ENCODE results near the gene FBXO4.

Gene FBXO4

DNA sequence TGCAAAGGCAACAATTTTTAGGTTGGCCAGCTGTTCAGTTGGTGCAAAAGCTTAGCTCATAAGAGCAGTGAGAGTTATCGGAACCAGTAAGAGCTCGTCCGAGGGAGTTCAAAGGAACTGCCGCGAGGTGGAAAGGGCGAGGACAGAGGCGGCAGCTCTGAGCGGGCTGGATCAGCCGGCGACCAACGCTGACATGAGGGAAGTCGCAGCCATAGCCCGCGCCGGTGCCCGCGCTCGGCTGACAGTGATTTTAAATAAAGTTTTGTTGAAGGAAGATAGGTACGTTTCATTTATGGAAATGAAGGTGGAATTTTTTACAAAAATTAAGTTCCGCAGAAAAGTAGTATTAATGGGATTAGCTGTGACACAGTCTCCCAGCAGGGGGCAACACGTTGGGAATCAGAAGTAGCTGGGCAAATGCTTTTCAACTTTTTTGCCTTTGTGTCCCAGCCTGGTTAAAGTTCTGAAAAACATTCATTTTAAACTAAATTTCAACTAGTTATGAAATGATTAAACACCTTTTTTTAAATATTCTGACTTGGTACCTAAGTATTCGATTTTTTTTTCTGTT lies 43.2 kb downstream of the FBXO4 start:
- no peaks in the 10 kb centered on the region for H3K9me3 ChIP-seq (ENCODE audit: insufficient read depth, low read length)
- H3K79me2 ChIP-seq (ENCODE audit: low read length), result no peaks in the 10 kb centered on the region
- no peak overlapping the region for H3K9ac ChIP-seq (ENCODE audit: low read length)
- H2AFZ ChIP-seq (ENCODE audit: low read depth, low read length), result no peak overlapping the region
- H3K36me3 ChIP-seq (replicated peaks; ENCODE audit: low read depth, low read length), result no peaks in the 10 kb centered on the region
- no peaks in the 10 kb centered on the region for H3K27me3 ChIP-seq (ENCODE audit: low read depth, low read length)
- H3K4me1 ChIP-seq (ENCODE audit: low read length), result no peaks in the 10 kb centered on the region
- no peak overlapping the region for H3K27ac ChIP-seq (ENCODE audit: low read length)
- no peaks in the 10 kb centered on the region for H4K20me1 ChIP-seq (ENCODE audit: insufficient read depth, low read length)
- no peak for TF ChIP-seq EZH2phosphoT487 (IDR thresholded peaks at IDR 0.05; ENCODE audit: low read depth)
- TF ChIP-seq, protein P1, sequence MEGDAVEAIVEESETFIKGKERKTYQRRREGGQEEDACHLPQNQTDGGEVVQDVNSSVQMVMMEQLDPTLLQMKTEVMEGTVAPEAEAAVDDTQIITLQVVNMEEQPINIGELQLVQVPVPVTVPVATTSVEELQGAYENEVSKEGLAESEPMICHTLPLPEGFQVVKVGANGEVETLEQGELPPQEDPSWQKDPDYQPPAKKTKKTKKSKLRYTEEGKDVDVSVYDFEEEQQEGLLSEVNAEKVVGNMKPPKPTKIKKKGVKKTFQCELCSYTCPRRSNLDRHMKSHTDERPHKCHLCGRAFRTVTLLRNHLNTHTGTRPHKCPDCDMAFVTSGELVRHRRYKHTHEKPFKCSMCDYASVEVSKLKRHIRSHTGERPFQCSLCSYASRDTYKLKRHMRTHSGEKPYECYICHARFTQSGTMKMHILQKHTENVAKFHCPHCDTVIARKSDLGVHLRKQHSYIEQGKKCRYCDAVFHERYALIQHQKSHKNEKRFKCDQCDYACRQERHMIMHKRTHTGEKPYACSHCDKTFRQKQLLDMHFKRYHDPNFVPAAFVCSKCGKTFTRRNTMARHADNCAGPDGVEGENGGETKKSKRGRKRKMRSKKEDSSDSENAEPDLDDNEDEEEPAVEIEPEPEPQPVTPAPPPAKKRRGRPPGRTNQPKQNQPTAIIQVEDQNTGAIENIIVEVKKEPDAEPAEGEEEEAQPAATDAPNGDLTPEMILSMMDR (IDR thresholded peaks at IDR 0.05; ENCODE audit: low read depth, low read length), result no peak
- no peak overlapping the region for H3K4me2 ChIP-seq (ENCODE audit: low read length)
- H3K4me3 ChIP-seq (ENCODE audit: low read length), result no peak overlapping the region

DNA sequence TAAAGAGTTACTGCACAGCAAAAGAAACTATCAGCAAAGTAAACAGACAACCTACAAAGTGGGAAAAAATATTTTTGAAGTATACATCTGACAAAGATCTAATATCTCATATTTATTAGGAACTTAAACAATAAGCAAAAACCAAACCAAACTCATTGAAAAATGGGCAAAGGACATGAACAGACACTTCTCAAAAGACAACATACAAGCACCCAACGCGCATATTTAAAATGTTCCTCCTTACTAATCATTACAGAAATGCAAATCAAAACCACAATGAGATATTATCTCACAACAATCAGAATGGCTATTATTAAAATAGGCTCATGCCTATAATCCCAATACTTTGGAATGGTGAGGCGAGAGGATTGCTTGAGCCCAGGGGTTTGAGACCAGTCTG lies 48.0 kb downstream of the FBXO4 start:
- no peaks in the 10 kb centered on the region for H3K36me3 ChIP-seq (replicated peaks; ENCODE audit: low read depth, low read length)
- no peaks in the 10 kb centered on the region for H3K4me1 ChIP-seq (ENCODE audit: low read length)
- no peak overlapping the region for H3K4me2 ChIP-seq (ENCODE audit: low read length)
- H3K4me3 ChIP-seq (ENCODE audit: low read length), result no peak overlapping the region
- H3K27me3 ChIP-seq (ENCODE audit: low read depth, low read length), result no peaks in the 10 kb centered on the region
- no peak overlapping the region for H2AFZ ChIP-seq (ENCODE audit: low read depth, low read length)
- no peaks in the 10 kb centered on the region for H4K20me1 ChIP-seq (ENCODE audit: insufficient read depth, low read length)
- H3K27ac ChIP-seq (ENCODE audit: low read length), result no peak overlapping the region
- no peaks in the 10 kb centered on the region for H3K9me3 ChIP-seq (ENCODE audit: insufficient read depth, low read length)
- H3K79me2 ChIP-seq (ENCODE audit: low read length), result no peaks in the 10 kb centered on the region
- no peak for TF ChIP-seq EZH2phosphoT487 (IDR thresholded peaks at IDR 0.05; ENCODE audit: low read depth)
- TF ChIP-seq, protein P1 (IDR thresholded peaks at IDR 0.05; ENCODE audit: low read depth, low read length), result no peak
- H3K9ac ChIP-seq (ENCODE audit: low read length), result no peak overlapping the region

DNA sequence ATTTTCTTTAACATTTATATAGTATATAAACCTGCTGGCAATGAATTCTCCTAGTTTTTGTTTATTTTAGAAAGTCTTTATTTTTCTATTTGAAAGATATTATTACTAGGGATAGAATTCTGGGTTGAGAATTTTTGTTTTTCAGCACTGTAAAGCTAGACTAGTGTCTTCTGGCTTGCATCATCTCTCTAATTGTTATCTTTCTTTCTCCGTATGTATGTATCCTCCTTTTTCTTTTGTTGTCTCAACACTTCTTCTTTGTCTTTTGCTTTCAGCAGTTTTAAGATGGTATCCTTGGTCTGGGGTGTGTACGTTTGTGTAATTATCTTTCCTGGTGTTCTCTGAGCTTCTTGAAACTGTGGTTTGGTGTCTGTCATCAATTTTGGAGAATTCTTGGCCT lies 48.8 kb downstream of the FBXO4 start:
- H3K4me1 ChIP-seq (ENCODE audit: low read length), result no peaks in the 10 kb centered on the region
- no peak for TF ChIP-seq EZH2phosphoT487 (IDR thresholded peaks at IDR 0.05; ENCODE audit: low read depth)
- TF ChIP-seq, protein P1 (IDR thresholded peaks at IDR 0.05; ENCODE audit: low read depth, low read length), result no peak
- H3K36me3 ChIP-seq (replicated peaks; ENCODE audit: low read depth, low read length), result no peaks in the 10 kb centered on the region
- H3K4me3 ChIP-seq (ENCODE audit: low read length), result no peak overlapping the region
- no peak overlapping the region for H3K27ac ChIP-seq (ENCODE audit: low read length)
- no peak overlapping the region for H2AFZ ChIP-seq (ENCODE audit: low read depth, low read length)
- H3K9me3 ChIP-seq (ENCODE audit: insufficient read depth, low read length), result no peaks in the 10 kb centered on the region
- H3K4me2 ChIP-seq (ENCODE audit: low read length), result no peak overlapping the region
- no peak overlapping the region for H3K9ac ChIP-seq (ENCODE audit: low read length)
- no peaks in the 10 kb centered on the region for H4K20me1 ChIP-seq (ENCODE audit: insufficient read depth, low read length)
- H3K79me2 ChIP-seq (ENCODE audit: low read length), result no peaks in the 10 kb centered on the region
- H3K27me3 ChIP-seq (ENCODE audit: low read depth, low read length), result no peaks in the 10 kb centered on the region

DNA sequence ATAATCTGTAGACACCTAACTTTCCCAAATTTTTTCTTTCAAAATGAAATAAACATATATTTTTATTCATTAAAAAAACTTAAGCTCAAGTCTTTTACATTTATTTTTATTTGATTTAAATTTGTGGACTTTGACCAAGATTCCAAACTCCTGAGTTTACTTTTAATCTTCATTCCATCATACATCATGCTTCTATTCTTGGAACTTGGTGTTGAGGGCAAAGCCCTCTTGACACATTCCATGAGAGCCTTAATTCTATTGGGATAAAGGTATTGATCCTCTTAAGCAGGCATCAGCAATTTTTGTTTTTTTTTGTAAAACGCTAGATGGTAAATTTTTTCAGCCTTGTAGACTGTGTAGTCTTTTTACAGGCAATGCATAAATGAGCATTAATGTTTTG lies 53.6 kb downstream of the FBXO4 start:
- Histone ChIP-seq H3K9ac (ENCODE audit: low read length) (no peak overlapping the region), H3K9me3 (ENCODE audit: insufficient read depth, low read length) (no peaks in the 10 kb centered on the region), H3K4me3 (ENCODE audit: low read length) (no peak overlapping the region), H3K4me2 (ENCODE audit: low read length) (no peak overlapping the region), H4K20me1 (ENCODE audit: insufficient read depth, low read length) (no peaks in the 10 kb centered on the region), H3K27ac (ENCODE audit: low read length) (no peak overlapping the region), H3K27me3 (ENCODE audit: low read depth, low read length) (no peaks in the 10 kb centered on the region), H3K36me3 (replicated peaks; ENCODE audit: low read depth, low read length) (no peaks in the 10 kb centered on the region), H3K79me2 (ENCODE audit: low read length) (no peaks in the 10 kb centered on the region), H3K4me1 (ENCODE audit: low read length) (no peaks in the 10 kb centered on the region), H2AFZ (ENCODE audit: low read depth, low read length) (no peak overlapping the region)
- TF ChIP-seq, protein P1 (IDR thresholded peaks at IDR 0.05; ENCODE audit: low read depth, low read length), result no peak
- no peak for TF ChIP-seq EZH2phosphoT487 (IDR thresholded peaks at IDR 0.05; ENCODE audit: low read depth)
